Thyroid gland (tissue), 4 donors: ENCODE measurements around the gene SDCCAG8. TPM values are rescaled to one million over a fixed set of nuclear protein-coding genes. Genes with fewer than 3 reads are reported as not detected.

Experiments
- DNase-seq, 2 donors: peaks; one replicate each; pipeline ENCODE4 v3.0.0-alpha.2; 2019
- H3K27ac ChIP-seq, 3 donors: fragments of 200-600 bp; sonication (generic); 1 replicate in 2 of 3; 2 replicates in 1 of 3; pipeline ENCODE4 v1.5.1; 2016 to 2019; ENCODE audit warnings: mild to moderate bottlenecking in 1 of 3, moderate library complexity in 1 of 3
- H3K27me3 ChIP-seq: fragments of 200-600 bp; sonication (generic); one replicate; pipeline ENCODE4 v1.5.1; 2019
- H3K36me3 ChIP-seq, 2 donors: fragments of 200-600 bp; sonication (generic); one replicate each; pipeline ENCODE4 v1.5.1; 2016 to 2019
- H3K4me1 ChIP-seq, 2 donors: fragments of 200-600 bp; sonication (generic); one replicate each; pipeline ENCODE4 v1.5.1; 2017 to 2019
- H3K4me3 ChIP-seq, 3 donors: fragments of 200-600 bp; sonication (generic); replicated peaks in 1 of 3; 1 replicate in 2 of 3; 2 replicates in 1 of 3; pipeline ENCODE4 v1.5.1; 2016; ENCODE audit warnings: mild to moderate bottlenecking in 1 of 3
- H3K9me3 ChIP-seq: fragments of 200-600 bp; sonication (generic); one replicate; pipeline ENCODE4 v1.5.1; 2017
- CTCF ChIP-seq, 6 experiments: fragments of 200-600 bp in 3 of 6; fragments of 450-650 bp in 3 of 6; sonication (generic) in 3 of 6; IDR thresholded peaks; one replicate each; pipeline ENCODE4 v1.5.1; 2016 to 2019; ENCODE audit warnings: antibody characterized with exemption in 6 of 6, mild to moderate bottlenecking in 2 of 6, inconsistent platforms in 1 of 6, moderate library complexity in 1 of 6
- POLR2A ChIP-seq, 2 donors: fragments of 450-650 bp; IDR thresholded peaks; one replicate each; pipeline ENCODE4 v1.6.1; 2017; ENCODE audit warnings: antibody characterized with exemption in 2 of 2, mild to moderate bottlenecking in 2 of 2, moderate library complexity in 1 of 2
- WGBS, 2 donors: methylation state at CpG; one replicate each; pipeline ENCODE4 v1.1.5; 2017; 5-methylcytosine and 5-hydroxymethylcytosine counted together
- intact Hi-C: fragments of 100-400 bp; cut with DNase I; formaldehyde crosslinking; loops from one replicate; pipeline ENCODE4 v1.15.1; 2023
- total RNA-seq, 4 donors: library from RNA; depleted of rRNA; stranded (reverse); fragments of >200 nt; gene quantifications; one replicate each; pipeline ENCODE4 v1.2.3, GENCODE V29; 2016

SDCCAG8 gene
- total RNA-seq, 4 donors from 2014 or later, result 105 to 193 (median 115) TPM

- DNase-seq, result no peak
- no peaks in the 10 kb centered on the region for H3K9me3 ChIP-seq
- WGBS, 2 donors, result 94 to 96% methylated on average over 1 of the region's 1 CpG
Observed at GRCh38 chr1:243388276-243388675, 132.4 kb downstream of the SDCCAG8 start.

GRCh38 chr1:243390162-243390791, 134.4 kb downstream of the SDCCAG8 start:
- no peak overlapping the region for H3K4me3 ChIP-seq
- WGBS, 2 donors, result 74 to 78% methylated on average over 8 of the region's 8 CpGs
- H3K36me3 ChIP-seq, result no peaks in the 10 kb centered on the region

More at GRCh38 chr1:243388276-243388675, 132.4 kb downstream of the SDCCAG8 start:
- intact Hi-C loops, result no loop called here
- Histone ChIP-seq H3K4me1 (no peaks in the 10 kb centered on the region), H3K27me3 (no peaks in the 10 kb centered on the region), H3K4me3 (no peak overlapping the region), H3K36me3 (no peaks in the 10 kb centered on the region), H3K27ac (no peak overlapping the region)
- TF ChIP-seq CTCF (IDR thresholded peaks at IDR 0.05), result no peak
- TF ChIP-seq POLR2A (IDR thresholded peaks at IDR 0.05), result no peak

GRCh38 chr1:243391355-243391754, 135.5 kb downstream of the SDCCAG8 start:
- H3K27ac ChIP-seq, result no peak overlapping the region
- TF ChIP-seq CTCF (IDR thresholded peaks at IDR 0.05) (no peak), POLR2A (IDR thresholded peaks at IDR 0.05) (no peak)
- no peaks in the 10 kb centered on the region for H3K4me1 ChIP-seq
- no peaks in the 10 kb centered on the region for H3K27me3 ChIP-seq
- H3K36me3 ChIP-seq, result no peaks in the 10 kb centered on the region
- no peak for DNase-seq
- intact Hi-C loops, result no loop called here
- WGBS, 2 donors, result 82 to 89% methylated on average over 1 of the region's 1 CpG
- H3K9me3 ChIP-seq, result no peaks in the 10 kb centered on the region
- H3K4me3 ChIP-seq, result no peak overlapping the region

More at GRCh38 chr1:243390162-243390791, 134.4 kb downstream of the SDCCAG8 start:
- intact Hi-C loops, result no loop called here
- Histone ChIP-seq H3K4me1 (no peaks in the 10 kb centered on the region), H3K27ac (no peak overlapping the region), H3K27me3 (no peaks in the 10 kb centered on the region), H3K9me3 (no peaks in the 10 kb centered on the region)
- DNase-seq, result no peak
- TF ChIP-seq CTCF (IDR thresholded peaks at IDR 0.05), result no peak
- no peak for TF ChIP-seq POLR2A (IDR thresholded peaks at IDR 0.05)

DNA sequence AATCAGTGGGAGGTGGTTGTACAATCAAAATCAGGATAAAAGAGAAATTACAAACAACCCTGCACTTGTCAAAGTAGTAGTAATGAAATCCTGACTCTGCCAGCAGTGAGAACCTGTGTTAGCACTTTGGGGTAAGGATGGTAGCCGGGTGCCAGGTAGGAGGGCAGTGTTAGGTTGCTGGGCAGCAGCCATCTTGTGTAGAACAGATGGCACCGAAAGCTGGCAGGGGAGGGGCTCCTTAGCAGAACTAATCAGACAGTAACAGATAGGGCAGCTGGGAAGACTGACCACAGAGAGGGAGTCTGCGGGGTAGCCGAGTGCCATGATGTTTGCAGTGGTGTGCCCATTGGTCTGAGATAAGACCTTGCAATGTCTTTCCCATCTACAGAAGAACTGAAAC, 137.3 kb downstream of the SDCCAG8 start:
- Histone ChIP-seq H3K36me3 (no peaks in the 10 kb centered on the region), H3K27ac (no peak overlapping the region), H3K4me3 (no peak overlapping the region), H3K27me3 (no peaks in the 10 kb centered on the region), H3K4me1 (no peaks in the 10 kb centered on the region), H3K9me3 (no peaks in the 10 kb centered on the region)
- DNase-seq, result no peak
- intact Hi-C loops, result no loop called here
- 92 to 95% methylated on average over 4 of the region's 4 CpGs for WGBS, 2 donors
- no peak for TF ChIP-seq CTCF (IDR thresholded peaks at IDR 0.05)
- no peak for TF ChIP-seq POLR2A (IDR thresholded peaks at IDR 0.05)

DNA sequence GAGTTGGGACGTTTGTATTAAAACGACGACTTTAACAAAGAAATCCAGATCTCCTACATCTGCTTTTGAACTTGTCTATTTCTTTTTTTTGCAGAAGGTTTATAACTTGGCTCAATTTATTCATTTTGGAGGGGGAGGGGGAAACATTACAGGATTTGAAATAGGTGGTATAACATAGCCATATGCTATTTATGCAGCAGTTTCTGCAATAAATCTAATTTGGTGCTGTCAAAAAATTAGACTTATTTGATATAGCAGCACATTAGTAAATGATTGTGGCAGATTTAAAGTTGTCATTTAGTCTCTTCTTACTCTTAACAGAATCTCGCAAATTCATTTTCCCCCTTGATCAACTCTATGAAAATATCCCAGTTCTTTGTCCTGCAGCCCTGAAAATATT, 138.2 kb downstream of the SDCCAG8 start:
- TF ChIP-seq POLR2A (IDR thresholded peaks at IDR 0.05) (no peak), CTCF (IDR thresholded peaks at IDR 0.05) (no peak)
- 91% methylated on average over 4 of the region's 4 CpGs for WGBS, 2 donors

More for the DNA sequence above, 138.2 kb downstream of the SDCCAG8 start:
- intact Hi-C loops, result no loop called here
- Histone ChIP-seq H3K36me3 (no peaks in the 10 kb centered on the region), H3K9me3 (no peaks in the 10 kb centered on the region), H3K4me1 (no peaks in the 10 kb centered on the region), H3K27ac (no peak overlapping the region), H3K4me3 (no peak overlapping the region), H3K27me3 (no peaks in the 10 kb centered on the region)
- DNase-seq, result no peak
